ENCODE results near the gene TYMP.

TYMP gene

GRCh38 chr22:50524676-50525103, 5.1 kb downstream of the TYMP start:
- no peak for TF ChIP-seq CTCF (IDR thresholded peaks at IDR 0.05; ENCODE audit: insufficient read depth, low read length, poor library complexity, severe bottlenecking)
- no peak for TF ChIP-seq EZH2phosphoT487 (conservative IDR thresholded peaks at IDR 0.05; ENCODE audit: low read length)
- H3K9me3 ChIP-seq (ENCODE audit: insufficient read depth, low read length), result no peaks in the 10 kb centered on the region
- no peaks in the 10 kb centered on the region for H4K20me1 ChIP-seq (ENCODE audit: low read depth, low read length)
- H3K27me3 ChIP-seq (ENCODE audit: low read length), result no peaks in the 10 kb centered on the region
- no peaks in the 10 kb centered on the region for H3K9me2 ChIP-seq (replicated peaks; ENCODE audit: insufficient read depth, low read length)
- H2AFZ ChIP-seq (ENCODE audit: low read depth, low read length, severe bottlenecking), result no peak overlapping the region
- peak overlapping the region; percentile 88 for H3K9ac ChIP-seq (ENCODE audit: low read length)
- peak overlapping the region; percentile 64 for H3K4me3 ChIP-seq (ENCODE audit: insufficient read depth, low read length, poor library complexity, severe bottlenecking)
- H3F3A ChIP-seq (ENCODE audit: insufficient read depth), result peaks cover 12% of the 10 kb centered on the region; the same call in 1 of the 2 replicates
- peaks cover 10% of the 10 kb centered on the region; the same call in 1 of the 2 replicates for H3K79me2 ChIP-seq (ENCODE audit: insufficient read depth, low read length)
- peak overlapping the region; percentile 71 for H3K4me2 ChIP-seq (ENCODE audit: low read depth, low read length, poor library complexity, severe bottlenecking)
- peak overlapping the region; percentile 87 for H3K27ac ChIP-seq (ENCODE audit: low read depth, low read length)
- H3K36me3 ChIP-seq (ENCODE audit: low read length), result no peaks in the 10 kb centered on the region

GRCh38 chr22:50523806-50524675, 5.8 kb downstream of the TYMP start:
- TF ChIP-seq CTCF (IDR thresholded peaks at IDR 0.05; ENCODE audit: insufficient read depth, low read length, poor library complexity, severe bottlenecking), result no peak
- TF ChIP-seq EZH2phosphoT487 (conservative IDR thresholded peaks at IDR 0.05; ENCODE audit: low read length), result no peak
- Histone ChIP-seq H2AFZ (ENCODE audit: low read depth, low read length, severe bottlenecking) (no peak overlapping the region), H3K9me2 (replicated peaks; ENCODE audit: insufficient read depth, low read length) (no peaks in the 10 kb centered on the region), H3K27ac (ENCODE audit: low read depth, low read length) (peak overlapping the region; percentile 87), H3K27me3 (ENCODE audit: low read length) (no peaks in the 10 kb centered on the region), H3F3A (ENCODE audit: insufficient read depth) (peaks cover 12% of the 10 kb centered on the region; the same call in 1 of the 2 replicates), H3K79me2 (ENCODE audit: insufficient read depth, low read length) (peaks cover 10% of the 10 kb centered on the region; the same call in 1 of the 2 replicates), H4K20me1 (ENCODE audit: low read depth, low read length) (no peaks in the 10 kb centered on the region), H3K4me2 (ENCODE audit: low read depth, low read length, poor library complexity, severe bottlenecking) (peak overlapping the region; percentile 71), H3K4me3 (ENCODE audit: insufficient read depth, low read length, poor library complexity, severe bottlenecking) (peak overlapping the region; percentile 64), H3K9me3 (ENCODE audit: insufficient read depth, low read length) (no peaks in the 10 kb centered on the region), H3K9ac (ENCODE audit: low read length) (peak overlapping the region; percentile 88), H3K36me3 (ENCODE audit: low read length) (no peaks in the 10 kb centered on the region)

- Histone ChIP-seq H3K36me3 (ENCODE audit: low read length) (no peaks in the 10 kb centered on the region), H4K20me1 (ENCODE audit: low read depth, low read length) (no peaks in the 10 kb centered on the region), H3F3A (ENCODE audit: insufficient read depth) (peaks cover 11% of the 10 kb centered on the region; the same call in 1 of the 2 replicates), H3K9ac (ENCODE audit: low read length) (no peak overlapping the region), H3K4me3 (ENCODE audit: insufficient read depth, low read length, poor library complexity, severe bottlenecking) (no peak overlapping the region), H3K9me2 (replicated peaks; ENCODE audit: insufficient read depth, low read length) (no peaks in the 10 kb centered on the region), H3K27ac (ENCODE audit: low read depth, low read length) (no peak overlapping the region), H2AFZ (ENCODE audit: low read depth, low read length, severe bottlenecking) (no peak overlapping the region), H3K79me2 (ENCODE audit: insufficient read depth, low read length) (peaks cover 10% of the 10 kb centered on the region; the same call in 1 of the 2 replicates), H3K4me2 (ENCODE audit: low read depth, low read length, poor library complexity, severe bottlenecking) (no peak overlapping the region), H3K27me3 (ENCODE audit: low read length) (no peaks in the 10 kb centered on the region), H3K9me3 (ENCODE audit: insufficient read depth, low read length) (no peaks in the 10 kb centered on the region)
- no peak for TF ChIP-seq EZH2phosphoT487 (conservative IDR thresholded peaks at IDR 0.05; ENCODE audit: low read length)
- TF ChIP-seq CTCF (IDR thresholded peaks at IDR 0.05; ENCODE audit: insufficient read depth, low read length, poor library complexity, severe bottlenecking), result no peak
Observed at GRCh38 chr22:50523458-50523805, 6.4 kb downstream of the TYMP start.
